Keratinocyte (primary cell): ENCODE measurements around the gene KANSL1. TPM values are rescaled to one million over a fixed set of nuclear protein-coding genes. Genes with fewer than 3 reads are reported as not detected.

Source experiments
- DNase-seq: peaks from one replicate; pipeline ENCODE4 v3.0.0-alpha.2; 2011; ENCODE audit warnings: low read depth, missing footprints, low spot score
- FAIRE-seq: peaks from 2 replicates; lab custom pipeline; 2011; peaks lifted over from hg19 to GRCh38; lab: Jason Lieb, UNC
- H2AFZ ChIP-seq: 2 replicates; pipeline ENCODE4 v1.6.0; 2012; ENCODE audit warnings: low read length, control low read depth, inconsistent platforms; ENCODE audit not compliant: control insufficient read depth
- H3K27ac ChIP-seq: 2 replicates; pipeline ENCODE4 v1.5.1; 2011; ENCODE audit warnings: low read length; ENCODE audit not compliant: control insufficient read depth, insufficient read depth
- H3K27me3 ChIP-seq: 3 replicates; pipeline ENCODE4 v1.6.0; 2011; ENCODE audit warnings: low read length; ENCODE audit not compliant: control insufficient read depth, insufficient read depth; ENCODE audit errors: extremely low read depth
- H3K36me3 ChIP-seq, 2 experiments: 2 replicates in 1 of 2; 3 replicates in 1 of 2; pipeline ENCODE4 v1.5.1; 2011; ENCODE audit warnings: low read length in 2 of 2, mild to moderate bottlenecking in 1 of 2; ENCODE audit not compliant: control insufficient read depth in 2 of 2, insufficient read depth in 2 of 2; ENCODE audit errors: extremely low read depth in 1 of 2
- H3K4me1 ChIP-seq: 3 replicates; pipeline ENCODE4 v1.5.1; 2011; ENCODE audit warnings: low read length; ENCODE audit not compliant: control insufficient read depth, insufficient read depth; ENCODE audit errors: extremely low read depth
- H3K4me2 ChIP-seq: 3 replicates; pipeline ENCODE4 v1.6.0; 2011; ENCODE audit warnings: low read depth, low read length; ENCODE audit not compliant: control insufficient read depth, insufficient read depth; ENCODE audit errors: extremely low read depth
- H3K4me3 ChIP-seq, 3 experiments: fragments of 200-600 bp in 1 of 3; sonication (generic) in 1 of 3; 2 replicates in 2 of 3; 3 replicates in 1 of 3; pipeline ENCODE4 v1.5.1; 2011 to 2016; ENCODE audit warnings: low read length in 3 of 3, mild to moderate bottlenecking in 3 of 3, control low read depth in 2 of 3, inconsistent platforms in 1 of 3, low read depth in 1 of 3, mixed read lengths in 1 of 3, mixed run types in 1 of 3, moderate library complexity in 1 of 3; ENCODE audit not compliant: control insufficient read depth in 2 of 3, insufficient read depth in 2 of 3; ENCODE audit errors: extremely low read depth in 1 of 3
- H3K79me2 ChIP-seq: 2 replicates; pipeline ENCODE4 v1.6.0; 2012; ENCODE audit warnings: low read length; ENCODE audit not compliant: control insufficient read depth, insufficient read depth
- H3K9ac ChIP-seq: 3 replicates; pipeline ENCODE4 v1.6.0; 2011; ENCODE audit warnings: low read length; ENCODE audit not compliant: control insufficient read depth, insufficient read depth; ENCODE audit errors: extremely low read depth
- H3K9me1 ChIP-seq: 3 replicates; pipeline ENCODE4 v1.6.0; 2011; ENCODE audit warnings: low read length; ENCODE audit not compliant: control insufficient read depth, insufficient read depth; ENCODE audit errors: extremely low read depth
- H3K9me3 ChIP-seq: 2 replicates; pipeline ENCODE4 v1.5.1; 2012; ENCODE audit warnings: low read depth, low read length; ENCODE audit not compliant: control insufficient read depth
- H4K20me1 ChIP-seq: 3 replicates; pipeline ENCODE4 v1.6.0; 2011; ENCODE audit warnings: low read length; ENCODE audit not compliant: control insufficient read depth, insufficient read depth; ENCODE audit errors: extremely low read depth
- CTCF ChIP-seq, 3 experiments: IDR thresholded peaks in 1 of 3; conservative IDR thresholded peaks in 1 of 3; optimal IDR thresholded peaks in 1 of 3; 2 replicates in 2 of 3; 3 replicates in 1 of 3; pipeline versions ENCODE3 to v1.5.1; 2011; ENCODE audit warnings: low read length in 3 of 3, mild to moderate bottlenecking in 3 of 3, moderate library complexity in 2 of 3, control low read depth in 1 of 3, inconsistent platforms in 1 of 3; ENCODE audit not compliant: insufficient read depth in 2 of 3; ENCODE audit errors: extremely low read depth in 1 of 3
- EZH2 ChIP-seq: IDR thresholded peaks from one replicate; pipeline ENCODE4 v1.6.1; 2012; ENCODE audit warnings: inconsistent platforms, mild to moderate bottlenecking, low read length, moderate library complexity
- dilution Hi-C: fragments of 300-500 bp; cut with MboI; formaldehyde crosslinking; loops from one replicate; pipeline ENCODE4 v1.7.0; 2020; ENCODE audit warnings: low sequenced_read_pairs; ENCODE audit not compliant: extremely low pct_ligation_motif_present
- polyA plus RNA-seq, 5 experiments: library from polyadenylated mRNA; depleted of rRNA in 3 of 5; stranded (reverse) in 3 of 5; stranded (forward) in 1 of 5; unstranded in 1 of 5; fragments of >200 nt; gene quantifications; 1 replicate in 1 of 5; 2 replicates in 3 of 5; 3 replicates in 1 of 5; pipeline versions ENCODE4 v1.2.1 to v1.2.3, GENCODE V29; 2011 to 2012; ENCODE audit warnings: missing spikeins in 2 of 5, low read depth in 1 of 5, low replicate concordance in 1 of 5

The KANSL1 gene
- polyA plus RNA-seq, 1 donor (not counting 4 experiments of a cell fraction or from before 2014, with no cell fraction given): 17.6 TPM

GRCh38 chr17:46121841-46122485 is 71.3 kb downstream of the KANSL1 start:
- DNase-seq: no peak
- H3K9ac ChIP-seq: no peak overlapping the region
- peaks cover 20% of the 10 kb centered on the region for H4K20me1 ChIP-seq
- no peak overlapping the region for H3K4me3 ChIP-seq
- H3K27me3 ChIP-seq: no peaks in the 10 kb centered on the region
- H3K79me2 ChIP-seq: peaks cover 89% of the 10 kb centered on the region
- H3K9me1 ChIP-seq: peaks cover 2% of the 10 kb centered on the region
- FAIRE-seq: no peak
- H3K36me3 ChIP-seq: peaks cover 0 to 2% of the 10 kb centered on the region in 2 experiments
- no peak overlapping the region for H3K4me2 ChIP-seq
- no peaks in the 10 kb centered on the region for H3K9me3 ChIP-seq
- H2AFZ ChIP-seq: no peak overlapping the region
- dilution Hi-C loops: loop anchor here (5.0 kb wide), 1 partner anchor 35 kb away; no protein-coding TSS in a partner anchor
- H3K27ac ChIP-seq: no peak overlapping the region
- peaks cover 2% of the 10 kb centered on the region for H3K4me1 ChIP-seq
- TF ChIP-seq EZH2 (no peak), CTCF (optimal IDR thresholded peaks at IDR 0.05 in 1 of 3, IDR thresholded peaks at IDR 0.05 in 1 of 3, conservative IDR thresholded peaks at IDR 0.05 in 1 of 3; ENCODE audit: extremely low read depth in 1 of 3, insufficient read depth in 2 of 3, low read length in 3 of 3) (no peak)

DNA sequence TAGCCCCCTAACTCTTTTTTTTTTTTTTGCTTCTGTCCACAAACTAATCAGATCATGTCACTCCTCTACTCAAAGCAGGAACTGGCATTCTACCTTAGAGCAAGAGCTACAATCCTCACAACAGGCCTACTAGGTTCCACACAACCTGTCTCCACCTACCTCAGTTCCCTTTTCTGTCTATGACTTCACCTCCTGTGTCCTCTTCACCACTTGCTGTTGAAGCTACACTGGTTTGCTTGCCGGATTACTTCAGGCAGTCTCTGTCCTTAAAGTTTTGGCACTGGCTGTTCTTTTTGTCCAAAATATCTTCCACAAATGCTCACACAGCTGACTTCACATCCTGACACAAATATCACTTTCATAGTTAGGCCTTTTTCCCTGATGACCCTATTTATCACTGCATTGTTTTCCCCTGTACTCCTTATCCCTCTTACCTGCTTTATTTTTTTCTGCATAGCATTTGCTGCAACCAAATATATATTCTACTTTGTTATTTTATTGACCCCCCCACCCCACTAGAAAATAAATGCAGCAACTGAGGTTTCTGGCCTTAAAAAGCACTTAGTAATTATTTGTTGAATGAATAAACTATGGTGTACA is 72.0 kb downstream of the KANSL1 start:
- Histone ChIP-seq H3K27me3 (no peaks in the 10 kb centered on the region), H4K20me1 (peaks cover 25% of the 10 kb centered on the region), H3K9ac (no peak overlapping the region), H2AFZ (no peak overlapping the region), H3K36me3 (peaks cover 0 to 2% of the 10 kb centered on the region in 2 experiments), H3K4me3 (no peak overlapping the region), H3K9me3 (no peaks in the 10 kb centered on the region), H3K4me1 (peaks cover 9% of the 10 kb centered on the region), H3K9me1 (peaks cover 2% of the 10 kb centered on the region), H3K79me2 (peaks cover 87% of the 10 kb centered on the region), H3K27ac (no peak overlapping the region), H3K4me2 (no peak overlapping the region)
- FAIRE-seq (no peak), DNase-seq (no peak)
- no peak for TF ChIP-seq CTCF (optimal IDR thresholded peaks at IDR 0.05 in 1 of 3, IDR thresholded peaks at IDR 0.05 in 1 of 3, conservative IDR thresholded peaks at IDR 0.05 in 1 of 3; ENCODE audit: extremely low read depth in 1 of 3, insufficient read depth in 2 of 3, low read length in 3 of 3)
- no peak for TF ChIP-seq EZH2
- dilution Hi-C loops: loop anchor here (5.0 kb wide), 1 partner anchor 34 kb away; no protein-coding TSS in a partner anchor
